ENCODE results near the gene ANAPC1.

ANAPC1 gene

DNA sequence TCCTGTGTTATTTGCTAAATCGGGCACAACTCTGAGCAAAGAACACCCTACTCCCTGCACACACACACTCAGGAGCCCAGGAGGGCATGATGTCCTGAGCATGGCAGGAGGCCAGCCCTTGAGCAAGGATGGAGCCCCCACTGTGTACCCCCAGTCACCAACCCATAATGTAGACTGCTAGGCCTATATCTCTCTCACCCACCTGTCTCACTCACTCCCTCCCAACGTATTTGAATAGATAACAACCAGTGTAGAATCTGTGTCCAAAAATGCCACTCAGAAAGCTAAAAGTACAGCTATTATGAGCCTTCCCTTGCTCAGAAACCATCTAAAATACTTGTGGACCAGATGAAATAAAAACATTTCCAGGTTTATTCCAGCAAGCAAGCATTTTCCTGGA, 43.7 kb upstream of the ANAPC1 start:
- peaks cover 17 to 44% (median 29%) of the 10 kb centered on the region in 3 donors for H3K36me3 ChIP-seq
- no peak overlapping the region for H3K27ac ChIP-seq
- no peak overlapping the region for H3K4me3 ChIP-seq
- intact Hi-C loops (cut with DNase I; ENCODE audit: low total_unique reads), result no loop called here
- no peaks in the 10 kb centered on the region for H3K27me3 ChIP-seq
- TF ChIP-seq, protein P1, sequence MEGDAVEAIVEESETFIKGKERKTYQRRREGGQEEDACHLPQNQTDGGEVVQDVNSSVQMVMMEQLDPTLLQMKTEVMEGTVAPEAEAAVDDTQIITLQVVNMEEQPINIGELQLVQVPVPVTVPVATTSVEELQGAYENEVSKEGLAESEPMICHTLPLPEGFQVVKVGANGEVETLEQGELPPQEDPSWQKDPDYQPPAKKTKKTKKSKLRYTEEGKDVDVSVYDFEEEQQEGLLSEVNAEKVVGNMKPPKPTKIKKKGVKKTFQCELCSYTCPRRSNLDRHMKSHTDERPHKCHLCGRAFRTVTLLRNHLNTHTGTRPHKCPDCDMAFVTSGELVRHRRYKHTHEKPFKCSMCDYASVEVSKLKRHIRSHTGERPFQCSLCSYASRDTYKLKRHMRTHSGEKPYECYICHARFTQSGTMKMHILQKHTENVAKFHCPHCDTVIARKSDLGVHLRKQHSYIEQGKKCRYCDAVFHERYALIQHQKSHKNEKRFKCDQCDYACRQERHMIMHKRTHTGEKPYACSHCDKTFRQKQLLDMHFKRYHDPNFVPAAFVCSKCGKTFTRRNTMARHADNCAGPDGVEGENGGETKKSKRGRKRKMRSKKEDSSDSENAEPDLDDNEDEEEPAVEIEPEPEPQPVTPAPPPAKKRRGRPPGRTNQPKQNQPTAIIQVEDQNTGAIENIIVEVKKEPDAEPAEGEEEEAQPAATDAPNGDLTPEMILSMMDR (IDR thresholded peaks at IDR 0.05), result no peak
- H3K9me3 ChIP-seq, result no peaks in the 10 kb centered on the region
- DNase-seq, result no peak
- H3K4me1 ChIP-seq, result peaks cover 0 to 16% (median 4%) of the 10 kb centered on the region in 4 donors

DNA sequence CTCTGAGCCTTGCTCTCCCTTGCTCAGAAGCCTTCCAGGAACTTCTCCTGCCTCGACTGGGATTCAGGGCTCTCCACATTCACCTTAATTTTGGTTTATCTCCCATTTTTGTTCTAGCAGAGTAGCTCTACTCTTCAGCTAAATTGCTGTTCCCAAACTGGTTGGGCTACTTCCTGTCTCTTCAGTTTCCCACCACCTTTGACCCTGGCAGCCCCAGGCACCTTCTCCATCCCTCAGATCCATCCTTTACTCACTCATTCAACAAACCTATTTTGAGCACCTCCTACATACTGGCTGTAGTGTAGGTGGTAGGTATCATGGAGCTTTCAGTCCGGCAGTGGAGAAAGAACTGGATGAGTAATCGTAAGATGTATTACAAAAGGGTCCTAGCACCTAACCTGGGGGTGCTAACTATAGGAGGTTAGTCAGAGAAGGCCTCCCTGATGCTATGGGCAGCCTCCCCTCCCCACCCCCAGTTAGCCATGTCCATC, 40.7 kb upstream of the ANAPC1 start:
- intact Hi-C loops (cut with DNase I; ENCODE audit: low total_unique reads), result no loop called here

GRCh38 chr2:111923276-111923804, 39.3 kb upstream of the ANAPC1 start:
- DNase-seq, result no peak
- H3K36me3 ChIP-seq, result peaks cover 0 to 22% (median 5%) of the 10 kb centered on the region in 3 donors
- H3K27ac ChIP-seq, result no peak overlapping the region
- H3K4me1 ChIP-seq, result peaks cover 0 to 38% (median 7%) of the 10 kb centered on the region in 4 donors
- H3K27me3 ChIP-seq, result no peaks in the 10 kb centered on the region
- H3K9me3 ChIP-seq, result no peaks in the 10 kb centered on the region
- no peak overlapping the region for H3K4me3 ChIP-seq
- intact Hi-C loops (cut with DNase I; ENCODE audit: low total_unique reads), result no loop called here
- TF ChIP-seq, protein P1 (IDR thresholded peaks at IDR 0.05), result no peak

More for the DNA sequence above, 40.7 kb upstream of the ANAPC1 start:
- H3K9me3 ChIP-seq, result no peaks in the 10 kb centered on the region
- H3K4me1 ChIP-seq, result peaks cover 0 to 29% (median 5%) of the 10 kb centered on the region in 4 donors
- no peak for DNase-seq
- TF ChIP-seq, protein P1 (IDR thresholded peaks at IDR 0.05), result no peak
- no peak overlapping the region for H3K4me3 ChIP-seq
- H3K27ac ChIP-seq, result no peak overlapping the region
- H3K36me3 ChIP-seq, result peaks cover 9 to 31% (median 13%) of the 10 kb centered on the region in 3 donors
- no peaks in the 10 kb centered on the region for H3K27me3 ChIP-seq

- peak overlapping the region in 1 of 2 donors; percentile 5 for H3K27ac ChIP-seq
- intact Hi-C loops (cut with DNase I; ENCODE audit: low total_unique reads), result no loop called here
- DNase-seq, result peak; percentile 58 to 84
Measured at GRCh38 chr2:111919794-111920608, 36.0 kb upstream of the ANAPC1 start.

DNA sequence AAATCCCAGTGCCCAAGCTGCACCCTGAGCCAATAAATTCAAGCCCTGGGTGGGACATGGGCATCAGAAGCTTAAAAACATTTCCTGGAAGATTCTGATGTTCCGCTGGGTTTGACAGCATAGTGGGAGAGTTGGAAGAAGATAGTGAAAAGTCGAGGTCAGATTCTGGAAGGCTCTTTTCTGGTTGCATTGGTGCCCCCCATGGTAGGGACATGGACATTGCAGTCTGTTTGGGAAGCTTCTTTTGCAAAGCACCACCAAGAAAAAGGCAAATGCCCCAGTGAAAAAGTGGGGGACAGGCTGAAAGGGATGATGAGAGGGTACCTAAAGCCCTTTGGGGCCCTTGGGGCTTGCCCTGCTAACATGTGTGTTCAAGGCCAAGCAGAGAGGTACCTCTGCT, 35.4 kb upstream of the ANAPC1 start:
- no peaks in the 10 kb centered on the region for H3K9me3 ChIP-seq
- H3K36me3 ChIP-seq, result peaks cover 0 to 19% (median 11%) of the 10 kb centered on the region in 3 donors
- peak overlapping the region in 1 of 2 donors; percentile 5 for H3K27ac ChIP-seq
- TF ChIP-seq, protein P1 (IDR thresholded peaks at IDR 0.05), result no peak
- DNase-seq, result no peak
- H3K4me1 ChIP-seq, result peaks cover 0 to 25% (median 7%) of the 10 kb centered on the region in 4 donors
- H3K4me3 ChIP-seq, result no peak overlapping the region
- H3K27me3 ChIP-seq, result no peaks in the 10 kb centered on the region
- intact Hi-C loops (cut with DNase I; ENCODE audit: low total_unique reads), result no loop called here

More at GRCh38 chr2:111919794-111920608, 36.0 kb upstream of the ANAPC1 start:
- Histone ChIP-seq H3K27me3 (no peaks in the 10 kb centered on the region), H3K4me1 (peaks cover 0 to 25% (median 7%) of the 10 kb centered on the region in 4 donors), H3K36me3 (peaks cover 0 to 19% (median 11%) of the 10 kb centered on the region in 3 donors), H3K4me3 (no peak overlapping the region), H3K9me3 (no peaks in the 10 kb centered on the region)
- TF ChIP-seq, protein P1 (IDR thresholded peaks at IDR 0.05), result no peak
